ENCODE data around the gene EXD3.
"Not testable (repeated sequence)": the region's sequence is repeated elsewhere in the genome, so short reads cannot be mapped to it uniquely, and the experiment has no call there.

Gene EXD3

DNA sequence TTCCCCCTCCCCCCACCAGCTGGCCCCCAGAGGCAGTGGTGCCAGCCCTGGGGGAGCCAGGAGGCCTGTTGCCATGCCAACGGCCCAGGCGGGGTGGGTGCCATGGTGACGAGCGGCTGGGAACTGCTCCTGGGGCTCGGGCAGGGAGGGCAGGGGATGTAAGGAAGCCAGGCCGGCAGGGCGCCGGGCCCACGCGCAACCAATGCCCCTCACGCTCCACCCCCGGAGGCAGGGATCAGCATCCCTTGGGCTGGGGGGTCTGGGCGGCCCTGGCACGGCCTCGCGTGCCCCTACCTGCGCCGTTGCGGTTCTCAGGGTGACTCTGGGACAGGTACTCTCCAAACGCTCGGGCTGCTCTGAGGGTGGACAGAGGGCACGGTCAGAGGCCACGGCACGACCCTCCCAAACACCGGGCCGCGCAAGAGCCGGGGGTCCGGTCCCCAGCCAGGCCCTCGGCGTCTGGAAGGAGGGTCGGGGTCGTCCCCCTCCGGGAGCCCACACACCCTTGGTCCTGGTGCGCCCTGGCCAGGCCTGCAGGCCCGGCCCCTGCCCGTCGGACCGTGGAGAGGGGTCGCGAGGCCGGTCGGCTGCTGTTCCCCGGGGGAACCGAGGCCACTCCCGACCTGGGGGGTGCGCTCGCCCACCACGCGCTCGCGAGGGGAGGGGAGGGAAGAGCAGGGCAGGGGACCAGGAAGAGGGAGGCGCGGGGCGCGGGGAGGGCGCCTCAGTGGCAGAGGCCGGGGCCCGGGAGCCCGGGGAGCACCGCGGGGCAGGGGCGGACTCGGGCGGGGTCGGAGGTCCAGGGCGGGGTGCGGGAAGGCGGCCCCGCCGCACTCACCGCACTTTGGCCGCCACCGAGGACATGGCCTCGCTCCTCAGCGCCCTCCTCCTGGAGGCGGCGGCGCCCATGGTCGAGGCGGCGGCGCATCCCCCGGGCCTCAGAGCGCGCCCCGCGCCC lies 35.5 kb upstream of the EXD3 start:
- peak; percentile 82 for DNase-seq

DNA sequence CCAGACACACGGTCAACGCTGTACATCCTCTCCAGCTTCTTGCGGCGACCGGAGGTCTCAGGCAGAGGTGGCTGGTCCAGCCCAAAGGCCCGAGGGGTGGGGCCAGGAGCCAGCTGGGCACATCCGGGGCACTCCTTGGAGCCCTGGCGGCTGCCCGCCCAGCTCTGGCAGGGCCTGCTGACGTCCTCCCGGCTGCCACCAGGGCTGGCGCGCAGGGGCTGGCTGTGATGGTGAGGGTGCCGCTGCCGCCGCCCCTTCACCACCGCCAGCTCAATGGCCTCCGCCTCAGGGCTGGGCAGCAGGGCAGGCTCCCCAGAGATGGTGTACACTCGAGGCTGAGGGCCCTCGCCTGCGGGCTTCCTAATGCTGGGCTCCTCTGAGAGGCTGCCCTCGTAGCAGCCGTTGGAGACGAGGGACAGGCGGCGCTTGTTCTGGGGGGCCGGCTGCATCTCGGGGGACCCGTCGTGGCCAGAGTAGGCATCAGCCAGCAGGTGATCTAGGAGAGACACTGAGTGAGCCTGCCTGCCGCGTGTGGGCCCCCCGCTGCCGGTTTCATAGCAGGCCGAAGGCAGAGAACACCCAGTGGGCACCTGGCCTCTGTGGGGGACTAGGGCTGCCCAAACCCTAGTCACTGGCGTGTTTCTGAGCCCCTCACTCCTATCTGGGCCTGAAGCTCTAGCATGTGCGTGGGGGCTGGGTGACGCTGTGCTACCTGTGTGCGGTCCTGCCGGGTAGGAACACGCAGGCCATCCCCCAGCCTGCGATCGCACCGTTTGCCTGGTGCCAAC lies 34.6 kb upstream of the EXD3 start:
- DNase-seq, result no peak

DNA sequence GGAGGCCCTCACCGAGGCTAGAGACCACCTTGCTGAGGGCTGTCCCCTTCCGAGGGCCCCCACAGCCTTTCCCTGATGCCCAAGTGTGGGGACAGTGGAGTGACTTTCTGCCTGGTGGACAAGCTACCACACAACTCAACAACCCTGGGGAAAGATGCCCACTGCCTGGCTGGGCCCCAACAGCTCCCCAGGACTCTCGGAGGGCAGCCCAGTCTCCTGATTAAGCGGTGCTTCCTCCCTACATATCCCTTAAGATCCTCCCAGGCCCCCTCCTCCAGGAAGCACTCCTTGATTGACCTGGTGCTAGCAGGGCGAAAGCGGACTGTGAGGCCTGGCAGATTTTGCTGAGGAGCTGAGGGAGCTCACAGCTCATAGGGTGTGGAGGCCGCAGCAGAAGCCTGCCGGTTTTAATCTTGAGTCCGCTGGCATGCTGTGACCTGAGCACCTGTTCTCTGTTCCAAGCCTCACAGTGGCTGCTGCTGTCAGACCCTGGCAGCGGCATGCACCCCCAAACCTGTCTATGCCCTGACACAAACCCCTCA lies 34.0 kb upstream of the EXD3 start:
- DNase-seq, result no peak

DNA sequence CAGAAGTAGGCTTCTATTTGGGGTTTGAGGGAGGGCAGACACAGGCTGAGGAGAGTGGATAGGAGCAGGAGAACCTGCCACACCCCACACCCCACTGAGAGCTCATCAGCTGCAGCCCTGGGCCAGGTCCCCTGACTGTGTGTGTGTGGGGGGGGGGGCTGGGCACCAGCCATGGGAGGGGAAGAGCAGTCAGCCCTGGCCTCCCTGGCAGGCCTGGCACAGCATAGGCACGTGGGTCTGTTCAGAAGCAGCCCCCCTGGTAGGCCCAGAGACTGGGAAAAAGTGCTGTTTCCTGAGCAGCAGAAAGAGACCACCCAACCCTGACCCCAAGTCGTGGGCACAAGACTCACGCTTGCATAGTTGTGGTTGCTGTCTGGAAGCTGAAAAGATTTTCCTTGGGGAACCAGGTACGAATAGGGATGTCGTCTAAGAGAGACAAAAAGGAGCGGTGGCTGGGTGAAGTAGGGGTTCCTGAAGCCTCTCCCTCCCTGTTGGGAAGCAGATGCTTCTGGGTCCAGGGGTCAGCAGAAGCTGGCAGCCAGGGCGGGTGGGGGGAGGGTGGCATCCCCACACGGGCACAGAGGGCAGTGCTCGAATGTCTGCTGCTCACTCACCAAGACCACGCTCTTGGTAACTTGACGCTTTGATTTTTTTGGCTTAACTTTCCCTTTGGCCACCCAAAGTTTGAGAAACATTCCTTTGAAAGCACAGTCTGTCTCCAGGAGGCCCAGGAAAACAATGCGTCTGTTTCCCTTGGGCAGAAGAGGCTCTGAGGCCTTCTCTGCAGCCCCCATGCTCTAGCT lies 33.3 kb upstream of the EXD3 start:
- DNase-seq, result no peak

DNA sequence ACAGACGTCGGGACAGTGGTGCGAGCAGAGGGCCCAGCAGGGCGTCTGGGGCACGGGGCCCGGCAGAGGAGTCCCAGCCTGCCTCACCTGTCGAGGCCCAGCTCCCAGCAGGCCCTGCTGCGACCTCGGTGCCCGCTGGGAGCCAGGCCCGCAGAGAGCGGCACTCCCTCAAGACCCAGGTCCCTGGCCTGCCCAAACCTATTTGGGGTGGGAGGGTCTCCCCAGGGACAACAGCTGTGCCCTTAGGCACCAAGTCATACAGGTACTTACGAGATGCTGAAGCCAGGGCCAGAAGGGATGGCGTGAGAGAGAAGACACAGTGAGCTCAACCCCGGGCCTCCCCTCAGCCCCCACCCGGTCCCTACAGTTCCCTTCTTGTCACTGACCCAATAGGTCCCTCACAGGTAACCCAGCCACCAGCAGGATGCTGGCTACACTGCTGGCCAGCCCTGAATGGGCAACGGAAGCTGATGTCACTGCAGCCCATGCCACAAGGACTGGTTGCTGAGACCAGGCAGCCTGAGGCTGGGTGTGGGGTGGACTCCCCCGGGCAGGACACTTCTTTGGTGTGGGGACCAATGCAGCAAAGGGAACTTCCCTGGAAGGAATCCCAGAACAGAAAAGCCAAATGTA lies 32.5 kb upstream of the EXD3 start:
- no peak for DNase-seq

DNA sequence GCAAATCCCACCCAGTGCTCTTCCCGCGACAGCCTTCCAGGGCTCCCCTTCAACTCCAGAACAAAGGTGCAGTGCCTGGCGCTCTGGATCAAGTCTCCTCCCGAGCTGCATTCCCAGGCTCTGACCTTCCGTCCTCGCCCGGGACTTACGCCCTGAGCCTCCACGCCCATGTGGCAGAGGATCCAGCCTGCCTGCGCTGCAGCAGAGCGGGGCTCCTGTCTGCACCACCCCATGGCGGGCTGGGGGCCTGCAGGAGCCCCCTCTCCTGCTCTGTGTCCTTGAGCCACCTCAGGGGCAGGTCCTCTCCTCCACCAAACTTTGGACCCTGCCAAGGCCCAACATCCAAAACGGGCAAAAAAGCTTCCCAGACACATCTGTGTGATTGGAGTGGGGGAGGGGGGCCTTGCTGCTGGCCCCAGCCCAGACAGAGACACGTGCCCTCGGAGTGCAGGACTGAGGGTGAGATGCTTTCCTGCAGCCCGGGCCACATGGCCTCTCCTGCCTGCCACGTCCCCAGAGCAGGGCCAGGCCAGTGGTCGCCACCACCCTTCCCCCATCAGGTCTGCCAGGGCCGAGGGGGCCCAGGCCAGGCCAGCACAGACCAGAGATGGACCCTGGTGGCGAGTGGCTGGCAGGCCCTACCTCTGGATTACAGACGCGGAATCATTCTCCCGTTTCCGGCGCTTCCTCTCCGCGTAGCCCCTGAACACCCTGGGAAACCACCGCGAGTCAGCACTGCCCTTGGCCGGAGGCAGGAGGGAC lies 31.8 kb upstream of the EXD3 start:
- no peak for DNase-seq

DNA sequence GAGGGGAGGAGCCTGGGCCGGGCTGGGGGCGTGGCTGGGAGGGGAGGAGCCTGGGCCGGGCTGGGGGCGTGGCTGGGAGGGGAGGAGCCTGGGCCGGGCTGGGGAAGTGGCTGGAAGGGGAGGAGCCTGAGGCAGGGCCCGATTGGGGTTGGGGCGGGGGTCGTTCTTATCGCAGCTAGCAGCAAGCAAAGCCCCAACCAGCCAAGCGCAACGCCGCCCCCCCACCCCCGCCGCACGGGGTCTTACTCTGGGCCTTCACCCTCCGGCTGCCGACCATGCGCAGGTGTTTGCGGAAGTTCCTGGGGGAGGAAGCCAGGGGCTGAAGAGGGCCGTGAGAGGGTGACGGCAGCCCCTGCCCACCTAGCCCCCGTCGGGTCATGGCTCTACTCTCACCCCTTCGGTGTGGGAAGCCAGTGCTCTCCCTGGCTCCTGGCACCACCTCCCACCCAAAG lies 31.2 kb upstream of the EXD3 start:
- no peak for DNase-seq

DNA sequence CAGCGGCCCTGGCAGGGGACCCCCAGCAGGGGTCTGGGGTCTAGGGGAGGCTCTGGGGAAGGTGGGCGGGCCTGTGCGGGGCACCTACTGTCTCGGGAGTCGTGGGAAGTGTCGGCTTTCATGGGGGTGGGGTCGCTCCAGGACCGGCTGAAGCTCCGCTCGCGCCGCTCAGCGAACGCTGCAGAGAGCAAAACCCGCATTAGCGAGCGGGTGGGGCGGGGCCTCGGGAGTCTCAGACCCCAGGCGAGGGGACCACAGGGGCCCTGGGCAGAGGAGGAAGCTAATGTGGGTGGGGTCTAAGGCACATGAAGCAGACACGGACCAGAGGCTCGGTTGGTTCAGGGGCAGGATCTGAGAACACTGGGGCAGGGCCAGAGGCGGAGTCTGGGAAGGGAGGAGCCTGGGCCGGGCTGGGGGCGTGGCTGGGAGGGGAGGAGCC lies 30.7 kb upstream of the EXD3 start:
- no peak for DNase-seq

DNA sequence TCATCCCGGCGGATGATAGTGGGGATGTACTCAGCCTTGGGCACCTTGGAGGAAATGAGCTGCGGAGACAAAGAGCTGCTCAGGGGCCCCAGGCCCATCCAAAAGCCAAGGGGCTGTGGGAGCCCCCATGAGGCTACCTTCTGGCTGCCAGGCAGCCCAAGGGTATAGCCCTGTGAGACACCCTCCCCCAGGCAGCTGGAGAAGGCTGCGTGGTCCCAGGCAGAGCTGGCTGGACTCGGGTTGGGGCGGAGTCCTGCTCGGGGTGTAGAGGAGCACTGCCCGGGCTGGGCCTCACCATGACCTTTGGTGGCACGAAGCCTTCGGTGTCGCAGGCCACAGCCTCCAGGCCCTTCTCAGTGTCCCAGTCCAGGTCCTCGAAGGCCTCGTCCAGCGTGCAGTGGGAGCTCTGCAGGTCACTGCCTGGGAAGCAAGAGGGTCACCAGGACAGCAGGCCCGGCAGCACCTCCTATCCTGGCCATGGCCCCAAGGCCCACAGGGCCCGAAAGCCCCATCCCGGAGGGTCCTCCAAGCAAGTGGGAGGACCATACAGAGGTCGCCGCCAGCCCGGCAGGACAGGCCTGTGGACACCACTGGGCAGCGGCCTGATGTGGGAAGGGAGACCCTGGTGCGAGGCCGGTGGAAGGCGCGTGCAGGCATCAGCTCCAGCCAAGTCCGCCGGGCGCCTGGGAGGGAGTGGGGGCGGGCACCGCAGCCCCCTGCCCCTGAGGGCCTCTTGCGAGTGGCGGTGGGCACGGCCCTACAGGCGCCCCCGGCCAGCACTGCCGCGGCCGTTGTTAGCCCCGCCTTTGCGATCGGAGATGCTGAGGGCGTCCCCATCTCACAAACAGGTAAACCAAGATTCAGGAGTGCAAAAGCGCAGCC lies 30.0 kb upstream of the EXD3 start:
- no peak for DNase-seq

DNA sequence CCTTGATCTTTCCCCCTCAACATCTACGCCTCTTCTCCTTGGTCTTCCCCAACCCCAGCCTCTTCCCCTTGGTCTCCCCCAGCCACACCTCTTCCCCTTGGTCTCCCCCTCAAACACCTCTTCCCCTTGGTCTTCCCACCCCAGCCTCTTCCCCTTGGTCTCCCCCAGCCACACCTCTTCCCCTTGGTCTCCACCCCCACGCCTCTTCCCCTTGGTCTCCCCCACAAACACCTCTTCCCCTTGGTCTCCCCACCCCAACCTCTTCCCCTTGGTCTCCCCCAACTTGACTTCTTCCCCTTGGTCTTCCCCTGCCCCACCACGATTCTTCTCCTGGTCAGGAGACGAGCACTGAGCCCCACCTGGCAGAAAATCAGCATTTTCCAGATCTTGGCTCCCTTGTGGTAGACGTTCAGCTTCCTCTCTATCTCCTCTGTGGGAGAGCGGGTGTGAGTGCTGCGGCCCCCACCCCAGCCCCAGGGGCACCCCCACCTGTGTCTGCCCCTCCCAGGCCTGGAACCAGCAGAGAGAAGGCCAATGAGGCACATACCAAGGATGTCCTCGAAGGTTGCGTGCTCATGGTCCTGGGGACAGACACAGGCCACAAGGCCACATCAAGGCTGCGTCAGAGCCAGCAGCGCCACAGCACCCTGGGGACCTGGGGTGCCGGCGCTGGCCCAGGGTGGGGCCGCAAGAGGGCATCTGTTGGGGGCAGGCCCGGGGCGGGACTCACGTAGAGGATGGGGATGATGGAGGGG lies 29.2 kb upstream of the EXD3 start:
- no peak for DNase-seq

DNA sequence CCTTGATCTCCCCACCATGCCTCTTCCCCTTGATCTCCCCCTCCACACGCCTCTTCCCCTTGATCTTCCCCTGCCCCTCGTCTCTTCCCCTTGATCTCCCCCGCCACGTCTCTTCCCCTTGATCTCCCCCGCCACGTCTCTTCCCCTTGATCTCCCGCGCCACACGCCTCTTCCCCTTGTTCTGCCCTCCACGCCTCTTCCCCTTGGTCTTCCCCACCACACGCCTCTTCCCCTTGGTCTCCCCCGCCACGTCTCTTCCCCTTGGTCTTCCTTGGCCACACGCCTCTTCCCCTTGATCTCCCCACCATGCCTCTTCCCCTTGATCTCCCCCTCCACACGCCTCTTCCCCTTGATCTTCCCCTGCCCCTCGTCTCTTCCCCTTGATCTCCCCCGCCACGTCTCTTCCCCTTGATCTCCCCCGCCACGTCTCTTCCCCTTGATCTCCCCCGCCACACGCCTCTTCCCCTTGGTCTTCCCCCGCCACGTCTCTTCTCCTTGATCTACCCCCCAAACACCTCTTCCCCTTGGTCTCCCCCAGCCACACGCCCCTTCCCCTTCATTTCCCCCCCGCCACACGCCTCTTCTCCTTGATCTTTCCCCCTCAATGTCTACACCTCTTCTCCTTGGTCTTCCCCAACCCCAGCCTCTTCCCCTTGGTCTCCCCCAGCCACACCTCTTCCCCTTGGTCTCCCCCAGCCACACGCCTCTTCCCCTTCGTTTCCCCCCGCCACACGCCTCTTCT lies 28.5 kb upstream of the EXD3 start:
- not testable (repeated sequence) for DNase-seq

DNA sequence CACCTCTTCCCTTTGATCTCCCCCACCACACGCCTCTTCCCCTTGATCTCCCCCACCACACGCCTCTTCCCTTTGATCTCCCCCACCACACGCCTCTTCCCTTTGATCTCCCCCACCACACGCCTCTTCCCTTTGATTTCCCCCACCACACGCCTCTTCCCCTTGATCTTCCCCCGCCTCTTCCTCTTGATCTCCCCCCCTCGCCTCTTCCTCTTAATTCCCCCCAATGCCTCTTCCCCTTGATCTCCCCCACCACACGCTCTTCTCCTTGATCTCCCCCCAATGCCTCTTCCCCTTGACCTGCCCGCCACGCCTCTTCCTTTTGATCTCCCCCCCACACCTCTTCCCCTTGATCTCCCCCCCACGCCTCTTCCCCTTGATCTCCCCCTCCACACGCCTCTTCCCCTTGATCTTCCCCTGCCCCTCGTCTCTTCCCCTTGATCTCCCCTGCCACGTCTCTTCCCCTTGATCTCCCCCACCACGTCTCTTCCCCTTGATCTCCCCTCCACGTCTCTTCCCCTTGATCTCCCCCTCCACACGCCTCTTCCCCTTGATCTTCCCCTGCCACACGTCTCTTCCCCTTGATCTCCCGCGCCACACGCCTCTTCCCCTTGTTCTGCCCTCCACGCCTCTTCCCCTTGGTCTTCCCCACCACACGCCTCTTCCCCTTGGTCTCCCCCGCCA lies 27.7 kb upstream of the EXD3 start:
- not testable (repeated sequence) for DNase-seq

DNA sequence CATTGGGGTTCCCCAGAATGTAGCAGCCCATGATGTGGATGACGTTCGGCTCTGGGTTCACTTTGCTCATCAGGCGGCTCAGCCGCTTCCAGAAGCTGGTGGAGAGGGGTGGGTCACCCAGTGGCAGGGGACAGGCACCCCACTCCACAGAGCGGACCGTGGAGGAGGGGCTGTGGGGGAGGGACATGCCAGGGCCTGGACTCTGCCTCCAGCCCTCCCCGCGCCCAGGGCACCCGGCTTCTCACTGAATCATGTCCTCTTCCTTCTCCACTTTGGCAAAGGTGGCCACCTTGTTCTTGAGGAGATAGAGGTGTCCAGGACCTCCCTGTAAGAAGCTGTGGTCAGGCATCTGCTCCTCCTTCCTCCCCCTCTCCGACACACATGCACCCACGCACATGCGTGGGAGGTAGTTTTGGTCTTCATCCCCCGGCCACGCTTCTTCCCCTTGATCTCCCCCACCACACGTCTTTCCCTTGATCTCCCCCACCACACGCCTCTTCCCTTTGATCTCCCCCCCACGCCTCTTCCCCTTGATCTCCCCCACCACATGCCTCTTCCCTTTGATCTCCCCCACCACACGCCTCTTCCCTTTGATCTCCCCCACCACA lies 27.1 kb upstream of the EXD3 start:
- no peak for DNase-seq

DNA sequence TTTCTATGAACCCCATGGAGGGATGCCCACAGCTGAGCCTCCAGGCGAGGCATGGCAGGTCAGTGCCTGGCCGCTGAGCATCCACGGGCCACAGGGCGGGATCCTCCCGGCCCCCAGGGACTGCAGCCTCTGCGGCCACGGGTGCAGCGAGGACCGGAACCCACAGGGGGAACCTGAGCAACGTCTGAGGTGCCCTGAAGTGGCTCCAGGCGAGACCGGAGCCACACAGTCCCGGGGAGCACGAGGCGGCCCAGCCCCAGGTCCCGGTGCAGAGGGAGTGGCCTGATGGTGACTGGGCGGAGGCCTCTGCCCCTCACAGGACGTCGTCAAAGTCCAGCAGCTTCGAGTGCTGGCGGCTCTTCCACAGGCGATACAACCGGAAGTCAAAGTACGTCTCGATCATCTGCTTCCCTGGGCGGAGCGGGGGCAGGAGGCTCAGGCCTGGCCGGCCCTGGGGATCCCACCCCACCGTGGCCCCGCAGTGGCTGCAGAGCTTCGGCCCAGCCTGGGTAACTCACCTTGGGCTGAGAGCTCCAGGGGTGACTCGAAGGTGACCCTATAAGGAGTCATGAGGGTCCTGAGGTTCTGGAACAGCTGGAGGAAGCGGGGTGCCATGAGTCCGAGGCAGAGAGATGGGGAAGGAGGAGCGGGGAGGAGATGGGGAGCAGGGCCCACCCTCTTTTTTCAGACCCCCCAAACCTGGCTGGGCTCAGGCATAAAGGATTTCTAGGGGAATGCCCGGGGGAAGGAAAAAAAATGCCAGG lies 26.3 kb upstream of the EXD3 start:
- DNase-seq, result no peak

DNA sequence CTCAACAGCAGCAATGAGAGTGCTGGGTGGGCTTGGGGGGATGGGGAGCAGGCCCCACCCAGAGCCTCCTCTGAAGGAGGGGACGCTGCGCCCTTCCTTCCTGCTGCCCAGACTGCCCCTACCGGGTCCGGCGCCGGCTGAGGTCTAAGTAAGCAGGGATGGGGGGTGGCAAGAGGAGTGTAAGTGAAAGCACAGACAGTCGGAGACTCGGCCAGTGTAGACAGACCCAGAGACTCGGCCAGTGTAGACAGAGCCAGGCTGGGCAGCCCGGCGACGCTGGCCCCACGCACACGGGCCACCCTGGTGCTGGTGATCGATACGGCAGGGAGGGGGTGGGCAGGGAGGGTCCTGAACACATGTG lies 25.6 kb upstream of the EXD3 start:
- no peak for DNase-seq

DNA sequence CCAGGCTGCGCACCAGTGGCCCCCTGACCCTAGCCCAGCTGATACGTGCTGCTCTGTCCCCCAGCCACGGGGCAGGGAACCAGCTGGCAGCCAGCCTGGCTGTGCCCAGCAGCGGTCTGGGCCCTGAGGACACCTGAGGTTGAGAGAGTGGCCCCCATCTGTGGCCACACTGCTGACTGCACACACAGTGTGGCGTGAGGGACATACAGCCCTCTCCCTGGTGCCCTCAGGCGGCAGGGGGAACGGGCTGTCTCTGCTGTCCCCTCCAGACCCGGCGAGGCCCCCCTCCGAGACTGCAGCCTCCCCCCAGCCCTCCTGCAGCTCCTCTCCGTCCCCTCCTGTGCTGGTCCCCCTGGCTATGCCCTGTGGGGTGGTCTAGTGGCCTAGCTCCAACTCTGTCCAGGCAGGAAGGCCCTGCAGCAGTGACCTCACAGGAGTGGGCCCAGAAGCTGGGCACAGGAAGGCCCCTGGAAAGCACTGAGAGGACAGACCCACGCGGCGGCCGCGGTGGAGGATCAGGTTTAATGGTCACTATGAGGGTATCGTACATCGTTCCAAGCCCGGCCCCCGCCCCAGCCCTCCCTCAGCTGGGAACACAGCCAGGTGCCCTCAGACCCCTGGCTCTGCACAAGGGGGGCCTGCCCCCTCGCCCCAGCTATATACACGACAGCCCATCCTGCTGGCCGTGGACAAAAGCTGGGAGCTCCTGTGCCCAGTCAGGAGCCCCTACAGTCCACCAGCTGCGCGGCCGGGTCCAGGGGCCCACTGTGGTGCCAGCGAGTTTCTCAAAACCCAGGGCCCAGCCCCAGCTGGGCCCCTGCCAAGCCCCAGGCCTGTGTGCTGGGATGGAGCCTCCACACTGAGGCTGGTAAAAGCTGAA lies 25.0 kb upstream of the EXD3 start:
- no peak for DNase-seq
